Measurements from ENCODE around the gene MAPKAPK2.

The MAPKAPK2 gene

DNA sequence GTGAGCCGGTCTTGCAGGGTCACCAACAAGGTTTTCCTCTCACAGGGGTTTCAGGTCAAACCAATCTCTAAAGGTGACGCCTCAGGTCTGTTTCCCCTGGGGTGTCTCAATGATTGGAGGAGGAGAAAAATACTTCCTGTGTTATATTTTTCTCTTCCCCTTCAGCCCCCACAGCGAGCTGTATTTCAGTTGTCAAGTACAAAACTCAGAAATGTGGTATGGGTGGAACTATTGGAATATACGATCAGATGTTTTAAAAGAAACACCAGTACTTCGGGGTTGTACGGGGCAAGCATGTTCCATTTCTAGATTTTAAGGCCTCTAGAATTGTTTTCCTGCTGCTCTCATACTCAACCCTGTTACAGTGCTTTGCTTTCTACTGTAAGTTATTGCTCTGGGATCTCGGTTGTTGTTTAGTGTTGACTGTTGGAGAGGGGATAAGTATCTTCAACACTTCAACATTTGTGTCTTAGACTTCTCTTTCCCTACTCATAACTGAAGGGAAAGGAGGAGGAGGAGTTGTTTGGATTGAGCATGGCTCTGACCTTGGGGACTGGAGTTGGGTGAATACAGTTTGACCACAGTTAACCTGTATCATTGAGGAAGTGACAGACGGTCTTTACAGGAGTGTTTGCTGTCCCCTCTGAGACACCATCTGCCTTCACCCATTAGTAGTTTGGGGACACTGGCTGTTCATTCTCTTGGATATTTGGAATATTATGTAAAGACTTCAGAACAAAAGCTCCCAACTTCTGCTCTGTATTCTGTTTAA lies 2.0 kb downstream of the MAPKAPK2 start:
- Histone ChIP-seq H3K27me3 (ENCODE audit: insufficient read depth, low read length, poor library complexity) (no peaks in the 10 kb centered on the region), H3K56ac (ENCODE audit: low read length) (peak overlapping the region; percentile 88), H2AK5ac (ENCODE audit: low read length) (no peak overlapping the region), H3K9ac (ENCODE audit: low read length) (peak overlapping the region; percentile 90), H3K4ac (ENCODE audit: low read depth, low read length) (peak overlapping the region; percentile 18), H3K79me1 (ENCODE audit: low read length) (peaks cover 27% of the 10 kb centered on the region), H3K79me2 (ENCODE audit: control insufficient read depth, insufficient read depth, low read length) (peaks cover 40% of the 10 kb centered on the region), H4K5ac (ENCODE audit: low read length) (no peak overlapping the region), H4K8ac (ENCODE audit: low read depth, low read length) (no peak overlapping the region), H3K4me2 (ENCODE audit: low read length) (peak overlapping the region; percentile 67), H3K4me1 (ENCODE audit: control insufficient read depth, low read depth, low read length) (peaks cover 10% of the 10 kb centered on the region), H3K27ac (ENCODE audit: low read depth, low read length) (no peak overlapping the region), H2BK15ac (replicated peaks; ENCODE audit: low read depth) (no peak overlapping the region), H3K36me3 (ENCODE audit: control insufficient read depth, insufficient read depth, low read length) (no peaks in the 10 kb centered on the region), H3K18ac (ENCODE audit: low read length) (no peak overlapping the region), H3K23ac (ENCODE audit: low read length) (no peak overlapping the region), H2BK5ac (ENCODE audit: low read length) (no peak overlapping the region), H3K4me3 (ENCODE audit: low read length) (peak overlapping the region; percentile 84), H2BK120ac (ENCODE audit: low read depth, low read length) (no peak overlapping the region)
- no peak for DNase-seq
- WGBS (ENCODE audit: extremely low coverage, insufficient coverage, low lambda C conversion rate) = no CpG with 5 or more reads among the region's 8 CpGs

DNA sequence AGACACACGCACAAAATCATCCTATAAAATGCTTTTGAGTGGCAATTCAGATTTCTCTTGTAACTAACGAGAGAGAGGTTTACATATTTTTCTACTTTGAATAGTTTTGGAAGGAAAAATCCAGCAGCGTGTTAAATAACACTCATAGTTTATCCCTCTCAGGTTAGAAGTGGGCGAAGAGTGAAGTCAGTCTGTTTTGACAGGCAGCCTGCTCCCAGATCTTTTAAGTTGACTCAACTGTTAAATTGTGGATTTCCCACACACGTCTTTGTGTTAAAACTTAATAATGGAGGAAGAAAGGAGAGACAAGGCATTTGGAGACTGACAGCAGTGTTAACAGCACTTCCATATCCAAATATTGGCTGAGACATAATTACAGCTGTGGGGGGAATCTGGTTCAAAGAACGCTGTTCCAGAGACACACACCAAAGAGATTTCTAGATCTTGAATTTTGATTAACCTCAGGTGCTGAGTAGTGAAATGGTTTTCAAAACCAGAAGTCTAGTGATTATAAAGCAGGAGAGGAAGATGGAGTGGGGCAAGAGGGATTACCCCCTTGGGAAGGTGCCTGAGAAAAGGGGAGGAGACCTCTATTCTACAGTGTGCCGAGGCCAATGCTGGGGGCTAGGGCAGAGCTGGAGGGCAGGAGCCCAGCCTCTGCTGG lies 2.7 kb downstream of the MAPKAPK2 start:
- Histone ChIP-seq H2BK5ac (ENCODE audit: low read length) (no peak overlapping the region), H2AK5ac (ENCODE audit: low read length) (no peak overlapping the region), H4K5ac (ENCODE audit: low read length) (no peak overlapping the region), H3K36me3 (ENCODE audit: control insufficient read depth, insufficient read depth, low read length) (no peaks in the 10 kb centered on the region), H3K18ac (ENCODE audit: low read length) (no peak overlapping the region), H3K79me1 (ENCODE audit: low read length) (peaks cover 34% of the 10 kb centered on the region), H3K4me3 (ENCODE audit: low read length) (no peak overlapping the region), H3K56ac (ENCODE audit: low read length) (no peak overlapping the region), H3K9ac (ENCODE audit: low read length) (no peak overlapping the region), H3K79me2 (ENCODE audit: control insufficient read depth, insufficient read depth, low read length) (peaks cover 46% of the 10 kb centered on the region), H3K23ac (ENCODE audit: low read length) (no peak overlapping the region), H3K4me1 (ENCODE audit: control insufficient read depth, low read depth, low read length) (peaks cover 10% of the 10 kb centered on the region), H2BK120ac (ENCODE audit: low read depth, low read length) (no peak overlapping the region), H4K8ac (ENCODE audit: low read depth, low read length) (no peak overlapping the region), H3K4me2 (ENCODE audit: low read length) (no peak overlapping the region), H3K27me3 (ENCODE audit: insufficient read depth, low read length, poor library complexity) (no peaks in the 10 kb centered on the region), H3K27ac (ENCODE audit: low read depth, low read length) (no peak overlapping the region), H3K4ac (ENCODE audit: low read depth, low read length) (no peak overlapping the region), H2BK15ac (replicated peaks; ENCODE audit: low read depth) (no peak overlapping the region)
- WGBS (ENCODE audit: extremely low coverage, insufficient coverage, low lambda C conversion rate) = no CpG with 5 or more reads among the region's 7 CpGs
- no peak for DNase-seq

DNA sequence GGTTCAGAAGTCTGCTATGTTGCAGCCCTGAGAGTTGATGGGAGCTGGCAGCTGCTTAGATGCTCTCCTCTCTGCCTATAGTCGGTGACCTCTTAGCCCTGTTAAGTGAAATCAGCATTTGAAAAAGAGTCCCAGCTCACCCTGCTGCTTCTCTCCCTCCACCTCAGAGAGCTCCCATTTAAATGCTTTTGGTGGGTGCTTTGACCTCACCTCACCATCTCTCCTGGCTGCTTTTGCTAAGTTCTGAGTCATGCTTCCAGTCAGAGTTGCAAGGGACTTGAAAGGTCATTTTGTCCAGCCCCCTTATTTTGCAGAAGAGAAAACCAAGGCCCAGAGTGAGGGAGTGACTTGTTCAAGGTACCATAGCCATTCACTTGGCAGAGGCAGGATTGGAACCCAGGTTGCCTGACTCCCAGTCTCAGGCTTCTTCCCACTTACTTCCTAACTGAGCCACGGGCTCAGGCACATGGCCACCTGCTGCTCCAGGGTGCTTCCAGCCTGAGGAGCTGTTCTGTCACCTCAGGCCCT lies 3.3 kb downstream of the MAPKAPK2 start:
- Histone ChIP-seq H2BK120ac (ENCODE audit: low read depth, low read length) (no peak overlapping the region), H3K4me2 (ENCODE audit: low read length) (no peak overlapping the region), H3K36me3 (ENCODE audit: control insufficient read depth, insufficient read depth, low read length) (no peaks in the 10 kb centered on the region), H3K79me2 (ENCODE audit: control insufficient read depth, insufficient read depth, low read length) (peaks cover 46% of the 10 kb centered on the region), H3K79me1 (ENCODE audit: low read length) (peaks cover 34% of the 10 kb centered on the region), H3K4ac (ENCODE audit: low read depth, low read length) (no peak overlapping the region), H4K8ac (ENCODE audit: low read depth, low read length) (no peak overlapping the region), H3K9ac (ENCODE audit: low read length) (peak overlapping the region; percentile 26), H3K56ac (ENCODE audit: low read length) (peak overlapping the region; percentile 22), H2BK5ac (ENCODE audit: low read length) (no peak overlapping the region), H2BK15ac (replicated peaks; ENCODE audit: low read depth) (no peak overlapping the region), H2AK5ac (ENCODE audit: low read length) (no peak overlapping the region), H3K27me3 (ENCODE audit: insufficient read depth, low read length, poor library complexity) (no peaks in the 10 kb centered on the region), H3K23ac (ENCODE audit: low read length) (no peak overlapping the region), H3K4me1 (ENCODE audit: control insufficient read depth, low read depth, low read length) (peaks cover 10% of the 10 kb centered on the region), H3K27ac (ENCODE audit: low read depth, low read length) (no peak overlapping the region), H4K5ac (ENCODE audit: low read length) (no peak overlapping the region), H3K4me3 (ENCODE audit: low read length) (no peak overlapping the region), H3K18ac (ENCODE audit: low read length) (no peak overlapping the region)
- DNase-seq = peak; percentile 78
- no CpG with 5 or more reads among the region's 2 CpGs for WGBS (ENCODE audit: extremely low coverage, insufficient coverage, low lambda C conversion rate)

DNA sequence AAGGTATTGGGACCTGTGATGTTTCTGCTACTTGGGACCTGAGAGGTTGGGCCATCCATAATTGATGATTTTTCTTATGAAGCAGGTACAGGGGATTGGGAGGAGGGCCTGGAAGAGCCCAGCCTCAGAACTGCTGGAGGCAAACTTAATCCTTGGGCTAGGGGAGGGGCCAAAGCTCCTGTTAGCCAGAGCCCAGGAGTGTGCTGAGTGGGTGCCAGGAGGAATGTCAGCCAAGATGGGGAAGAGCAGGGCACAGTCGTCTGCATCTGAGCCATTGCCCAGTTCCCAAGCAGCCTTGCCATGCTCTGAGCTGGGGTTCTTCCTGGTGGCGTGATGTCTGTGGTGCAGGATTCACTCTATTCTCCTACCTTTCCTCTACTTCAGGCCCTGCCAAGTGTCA lies 5.8 kb downstream of the MAPKAPK2 start:
- no CpG with 5 or more reads among the region's 2 CpGs for WGBS (ENCODE audit: extremely low coverage, insufficient coverage, low lambda C conversion rate)
- Histone ChIP-seq H3K79me2 (ENCODE audit: control insufficient read depth, insufficient read depth, low read length) (peaks cover 61% of the 10 kb centered on the region), H3K36me3 (ENCODE audit: control insufficient read depth, insufficient read depth, low read length) (no peaks in the 10 kb centered on the region), H3K27ac (ENCODE audit: low read depth, low read length) (no peak overlapping the region), H3K56ac (ENCODE audit: low read length) (no peak overlapping the region), H4K8ac (ENCODE audit: low read depth, low read length) (no peak overlapping the region), H2BK120ac (ENCODE audit: low read depth, low read length) (no peak overlapping the region), H2BK15ac (replicated peaks; ENCODE audit: low read depth) (no peak overlapping the region), H3K4ac (ENCODE audit: low read depth, low read length) (no peak overlapping the region), H3K4me3 (ENCODE audit: low read length) (no peak overlapping the region), H3K79me1 (ENCODE audit: low read length) (peaks cover 53% of the 10 kb centered on the region), H3K23ac (ENCODE audit: low read length) (no peak overlapping the region), H3K27me3 (ENCODE audit: insufficient read depth, low read length, poor library complexity) (no peaks in the 10 kb centered on the region), H3K9ac (ENCODE audit: low read length) (no peak overlapping the region), H2AK5ac (ENCODE audit: low read length) (no peak overlapping the region), H3K4me2 (ENCODE audit: low read length) (no peak overlapping the region), H3K4me1 (ENCODE audit: control insufficient read depth, low read depth, low read length) (peaks cover 21% of the 10 kb centered on the region), H4K5ac (ENCODE audit: low read length) (no peak overlapping the region), H3K18ac (ENCODE audit: low read length) (no peak overlapping the region), H2BK5ac (ENCODE audit: low read length) (no peak overlapping the region)
- no peak for DNase-seq

DNA sequence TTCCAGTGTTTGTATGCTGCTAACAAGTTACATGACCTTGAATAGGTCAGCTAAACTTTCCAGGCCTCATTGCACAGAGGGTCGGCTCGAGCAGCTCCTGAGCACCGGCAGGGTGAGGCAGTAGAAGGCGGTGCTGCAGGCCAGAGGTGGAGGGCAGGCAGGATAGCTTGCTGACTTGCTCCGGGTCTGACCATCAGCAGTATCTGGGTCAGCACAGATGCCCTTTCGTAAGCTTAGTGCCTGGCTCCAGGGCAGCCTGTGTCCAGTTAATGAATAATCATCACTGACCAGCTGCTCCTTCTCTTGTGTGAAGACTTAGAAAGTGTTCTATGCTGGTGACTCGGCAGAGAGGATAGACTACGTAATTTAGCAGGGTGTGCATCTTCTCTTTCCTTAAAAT lies 6.9 kb downstream of the MAPKAPK2 start:
- Histone ChIP-seq H3K27me3 (ENCODE audit: insufficient read depth, low read length, poor library complexity) (no peaks in the 10 kb centered on the region), H2AK5ac (ENCODE audit: low read length) (no peak overlapping the region), H3K4me3 (ENCODE audit: low read length) (no peak overlapping the region), H3K23ac (ENCODE audit: low read length) (no peak overlapping the region), H2BK15ac (replicated peaks; ENCODE audit: low read depth) (no peak overlapping the region), H4K8ac (ENCODE audit: low read depth, low read length) (no peak overlapping the region), H3K4me2 (ENCODE audit: low read length) (no peak overlapping the region), H3K4ac (ENCODE audit: low read depth, low read length) (no peak overlapping the region), H3K79me1 (ENCODE audit: low read length) (peaks cover 55% of the 10 kb centered on the region), H4K5ac (ENCODE audit: low read length) (no peak overlapping the region), H2BK120ac (ENCODE audit: low read depth, low read length) (no peak overlapping the region), H3K36me3 (ENCODE audit: control insufficient read depth, insufficient read depth, low read length) (no peaks in the 10 kb centered on the region), H3K9ac (ENCODE audit: low read length) (no peak overlapping the region), H2BK5ac (ENCODE audit: low read length) (no peak overlapping the region), H3K4me1 (ENCODE audit: control insufficient read depth, low read depth, low read length) (peaks cover 21% of the 10 kb centered on the region), H3K56ac (ENCODE audit: low read length) (no peak overlapping the region), H3K79me2 (ENCODE audit: control insufficient read depth, insufficient read depth, low read length) (peaks cover 58% of the 10 kb centered on the region), H3K27ac (ENCODE audit: low read depth, low read length) (no peak overlapping the region), H3K18ac (ENCODE audit: low read length) (no peak overlapping the region)
- DNase-seq = no peak
- no CpG with 5 or more reads among the region's 8 CpGs for WGBS (ENCODE audit: extremely low coverage, insufficient coverage, low lambda C conversion rate)

Measured in mesendoderm (in vitro differentiated cells).